MM.1S (cell line): Measurements from ENCODE around the gene RPUSD4.

Source experiments
- CTCF ChIP-seq: fragments of 300-600 bp; sonication (generic); IDR thresholded peaks from 2 replicates; pipeline ENCODE4 v1.5.1; 2016; ENCODE audit warnings: antibody characterized with exemption, low read length, mixed read lengths
- EZH2 ChIP-seq: fragments of 300-600 bp; sonication (generic); optimal IDR thresholded peaks from 2 replicates; pipeline ENCODE3; 2017; ENCODE audit warnings: low read depth, mild to moderate bottlenecking, antibody characterized with exemption, low read length, mixed read lengths
- EZH2phosphoT487 ChIP-seq: fragments of 300-600 bp; sonication (generic); IDR thresholded peaks from 2 replicates; pipeline ENCODE4 v1.6.1; 2018; ENCODE audit warnings: antibody characterized with exemption, low read length

GRCh38 chr11:126165311-126165720 lies 46.1 kb downstream of the RPUSD4 start:
- no peak for TF ChIP-seq CTCF
- TF ChIP-seq EZH2phosphoT487 = no peak
- TF ChIP-seq EZH2 = no peak
